PC-9 (cell line): Measurements from ENCODE around the gene DCLK2.

Experiments used
- CTCF ChIP-seq: fragments of 200-600 bp; sonication (generic); conservative IDR thresholded peaks from 2 replicates; pipeline ENCODE4 v1.6.1; 2017; ENCODE audit warnings: mixed run types, antibody characterized with exemption, mild to moderate bottlenecking, moderate library complexity
- EZH2 ChIP-seq: fragments of 200-600 bp; sonication (generic); IDR thresholded peaks from 2 replicates; pipeline ENCODE4 v1.8.0; 2017; ENCODE audit warnings: antibody characterized with exemption, low read depth

GRCh38 chr4:150149381-150149780, 71.1 kb downstream of the DCLK2 start:
- no peak for TF ChIP-seq CTCF
- no peak for TF ChIP-seq EZH2
